GM23338 (cell line): Measurements from ENCODE around the gene MAP4K1. TPM values are rescaled to one million over a fixed set of nuclear protein-coding genes. Genes with fewer than 3 reads are reported as not detected.

Source experiments
- ATAC-seq: fragments of 200-7000 bp; cut with Tn5 transposase; 3 replicates; pipeline ENCODE4 v1.9.1; 2020
- DNase-seq: peaks from one replicate; pipeline ENCODE4 v3.0.0-alpha.2; 2015; ENCODE audit warnings: low spot score
- H2AFZ ChIP-seq: fragments of 200-600 bp; sonication (generic); 2 replicates; pipeline ENCODE4 v1.8.0; 2016; ENCODE audit warnings: antibody characterized with exemption, mild to moderate bottlenecking, moderate library complexity
- H3F3A ChIP-seq: fragments of 200-600 bp; sonication (generic); replicated peaks from 2 replicates; pipeline ENCODE4 v1.8.0; 2017; ENCODE audit warnings: antibody characterized with exemption, mixed run types, low read depth
- H3K27ac ChIP-seq: fragments of 200-600 bp; sonication (generic); 2 replicates; pipeline ENCODE4 v1.6.1; 2016; ENCODE audit warnings: low read depth
- H3K27me3 ChIP-seq: fragments of 200-600 bp; sonication (generic); 2 replicates; pipeline ENCODE4 v1.8.0; 2016; ENCODE audit warnings: mild to moderate bottlenecking, mixed run types, moderate library complexity; ENCODE audit not compliant: insufficient read depth
- H3K36me3 ChIP-seq: fragments of 200-600 bp; sonication (generic); 2 replicates; pipeline ENCODE4 v1.8.0; 2016; ENCODE audit warnings: mild to moderate bottlenecking; ENCODE audit not compliant: insufficient read depth
- H3K4me1 ChIP-seq: fragments of 200-600 bp; sonication (generic); 2 replicates; pipeline ENCODE4 v1.8.0; 2016; ENCODE audit warnings: mild to moderate bottlenecking, moderate library complexity; ENCODE audit not compliant: insufficient read depth
- H3K4me2 ChIP-seq: fragments of 200-600 bp; sonication (generic); 2 replicates; pipeline ENCODE4 v1.7.1; 2017; ENCODE audit warnings: mixed run types
- H3K4me3 ChIP-seq: fragments of 200-600 bp; sonication (generic); 2 replicates; pipeline ENCODE4 v1.6.1; 2016; ENCODE audit warnings: mixed run types
- H3K79me2 ChIP-seq: fragments of 200-600 bp; sonication (generic); replicated peaks from 2 replicates; pipeline ENCODE4 v1.8.0; 2017; ENCODE audit warnings: mild to moderate bottlenecking; ENCODE audit not compliant: insufficient read depth
- H3K9me2 ChIP-seq: fragments of 200-600 bp; sonication (generic); 2 replicates; pipeline ENCODE4 v1.8.0; 2017; ENCODE audit not compliant: insufficient read depth
- H4K20me1 ChIP-seq: fragments of 200-600 bp; sonication (generic); replicated peaks from 2 replicates; pipeline ENCODE4 v1.8.0; 2017; ENCODE audit warnings: mild to moderate bottlenecking; ENCODE audit not compliant: insufficient read depth
- H3K27ac Mint-ChIP-seq: 2 replicates; pipeline ENCODE4 v1.8.0; 2020; ENCODE audit warnings: inconsistent platforms, mild to moderate bottlenecking, moderate library complexity, mixed read lengths
- H3K27me3 Mint-ChIP-seq: 3 replicates; pipeline ENCODE4 v1.8.0; 2022; ENCODE audit warnings: low read depth, mild to moderate bottlenecking, moderate library complexity, mixed read lengths, inconsistent platforms; ENCODE audit not compliant: insufficient read depth, poor library complexity
- H3K36me3 Mint-ChIP-seq: 3 replicates; pipeline ENCODE4 v1.8.0; 2021; ENCODE audit warnings: low read depth, mild to moderate bottlenecking, inconsistent platforms, moderate library complexity, mixed read lengths
- H3K4me1 Mint-ChIP-seq: 3 replicates; pipeline ENCODE4 v1.8.0; 2020; ENCODE audit warnings: mild to moderate bottlenecking, inconsistent platforms, mixed read lengths
- H3K4me3 Mint-ChIP-seq: 3 replicates; pipeline ENCODE4 v1.8.0; 2021; ENCODE audit warnings: moderate library complexity, mild to moderate bottlenecking, inconsistent platforms, mixed read lengths
- H3K9me3 Mint-ChIP-seq: 3 replicates; pipeline ENCODE4 v1.8.0; 2020; ENCODE audit warnings: moderate library complexity, mild to moderate bottlenecking, inconsistent platforms, mixed read lengths
- ETS1 ChIP-seq: IDR thresholded peaks from 2 replicates; pipeline ENCODE4 v1.6.1; 2016; ENCODE audit warnings: antibody characterized with exemption
- JUNB ChIP-seq: IDR thresholded peaks from one replicate; pipeline ENCODE4 v1.6.1; 2016; ENCODE audit warnings: antibody characterized with exemption; ENCODE audit not compliant: unreplicated experiment
- NANOG ChIP-seq: IDR thresholded peaks from 2 replicates; pipeline ENCODE4 v1.6.1; 2016; ENCODE audit warnings: antibody characterized with exemption, borderline replicate concordance
- STAT1 ChIP-seq: IDR thresholded peaks from one replicate; pipeline ENCODE4 v1.6.1; 2016; ENCODE audit warnings: antibody characterized with exemption; ENCODE audit not compliant: unreplicated experiment
- ZNF114 ChIP-seq: fragments of 250-450 bp; sonication (Bioruptor Pico); IDR thresholded peaks from 2 replicates; pipeline ENCODE4 v1.5.0; 2020; ENCODE audit warnings: mild to moderate bottlenecking, moderate library complexity
- ZNF462 ChIP-seq: fragments of 250-450 bp; sonication (Bioruptor Pico); IDR thresholded peaks from 2 replicates; pipeline ENCODE4 v1.5.0; 2020; ENCODE audit warnings: mild to moderate bottlenecking, moderate library complexity
- polyA plus RNA-seq: library from polyadenylated mRNA; unstranded; fragments of >200 nt; fragmentation: Nextera tagmentation; extraction: Ambion mirVana; gene quantifications from 2 replicates; pipeline ENCODE4 v1.2.1, GENCODE V29; 2016
- total RNA-seq: library from RNA; depleted of rRNA; stranded (reverse); fragments of >200 nt; shearing (Covaris generic); gene quantifications from 2 replicates; pipeline ENCODE4 v1.2.3, GENCODE V29; 2014
- TF ChIP-seq, protein P1 (sequence below), 2 experiments: fragments of 200-600 bp in 1 of 2; sonication (generic) in 1 of 2; conservative IDR thresholded peaks; 2 replicates each; pipeline versions ENCODE4 v1.5.1 to v1.6.1; 2016 to 2017; ENCODE audit warnings: antibody characterized with exemption in 2 of 2, low read depth in 2 of 2, mild to moderate bottlenecking in 2 of 2, moderate library complexity in 1 of 2

Gene MAP4K1
- total and polyA plus RNA-seq, 2 experiments from 2014 or later, result 7.7 to 44.6 TPM

GRCh38 chr19:38549061-38549460 is 68.7 kb downstream of the MAP4K1 start:
- no peak for ATAC-seq
- TF ChIP-seq STAT1, result no peak
- TF ChIP-seq JUNB, result no peak
- TF ChIP-seq ETS1, result no peak

DNA sequence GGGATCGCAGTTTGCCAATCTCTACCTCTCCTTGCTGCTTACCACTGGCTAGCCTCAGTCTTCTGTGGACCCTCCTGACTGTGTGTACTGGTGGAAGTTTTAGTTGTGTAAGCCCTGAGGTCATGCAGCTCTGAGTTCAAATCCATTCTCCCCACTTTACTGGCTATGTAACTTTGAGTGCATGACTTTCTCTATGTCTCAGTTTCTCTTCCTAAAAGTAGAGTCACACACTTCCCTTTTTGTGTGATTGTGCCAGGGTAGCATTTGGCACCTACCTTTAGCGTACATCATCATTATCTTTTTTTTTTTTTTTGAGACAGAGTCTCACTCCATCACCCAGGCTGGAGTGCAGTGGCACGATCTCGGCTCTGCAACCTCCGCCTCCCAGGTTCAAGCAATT is 70.3 kb downstream of the MAP4K1 start:
- no peaks in the 10 kb centered on the region for H3K27me3 ChIP-seq
- peaks cover 7% of the 10 kb centered on the region; the same call in 1 of the 2 replicates for H3K36me3 ChIP-seq
- H3K27ac ChIP-seq, result no peak overlapping the region
- no peak overlapping the region for H3K4me3 Mint-ChIP-seq
- no peaks in the 10 kb centered on the region for H3K9me2 ChIP-seq
- no peak overlapping the region for H3K4me2 ChIP-seq
- no peaks in the 10 kb centered on the region for H3F3A ChIP-seq
- H3K27ac Mint-ChIP-seq, result no peak overlapping the region
- no peak overlapping the region for H3K4me3 ChIP-seq
- ATAC-seq (no peak), DNase-seq (no peak)
- H3K79me2 ChIP-seq, result no peaks in the 10 kb centered on the region
- peaks cover 55% of the 10 kb centered on the region for H3K36me3 Mint-ChIP-seq
- peaks cover 12% of the 10 kb centered on the region for H3K27me3 Mint-ChIP-seq
- H2AFZ ChIP-seq, result no peak overlapping the region
- no peaks in the 10 kb centered on the region for H4K20me1 ChIP-seq
- H3K9me3 Mint-ChIP-seq, result no peaks in the 10 kb centered on the region
- H3K4me1 ChIP-seq, result no peaks in the 10 kb centered on the region
- peaks cover 16% of the 10 kb centered on the region; the same call in 2 of the 3 replicates for H3K4me1 Mint-ChIP-seq
- TF ChIP-seq ETS1, result no peak
- TF ChIP-seq JUNB, result no peak
- no peak for TF ChIP-seq NANOG
- TF ChIP-seq, protein P1, sequence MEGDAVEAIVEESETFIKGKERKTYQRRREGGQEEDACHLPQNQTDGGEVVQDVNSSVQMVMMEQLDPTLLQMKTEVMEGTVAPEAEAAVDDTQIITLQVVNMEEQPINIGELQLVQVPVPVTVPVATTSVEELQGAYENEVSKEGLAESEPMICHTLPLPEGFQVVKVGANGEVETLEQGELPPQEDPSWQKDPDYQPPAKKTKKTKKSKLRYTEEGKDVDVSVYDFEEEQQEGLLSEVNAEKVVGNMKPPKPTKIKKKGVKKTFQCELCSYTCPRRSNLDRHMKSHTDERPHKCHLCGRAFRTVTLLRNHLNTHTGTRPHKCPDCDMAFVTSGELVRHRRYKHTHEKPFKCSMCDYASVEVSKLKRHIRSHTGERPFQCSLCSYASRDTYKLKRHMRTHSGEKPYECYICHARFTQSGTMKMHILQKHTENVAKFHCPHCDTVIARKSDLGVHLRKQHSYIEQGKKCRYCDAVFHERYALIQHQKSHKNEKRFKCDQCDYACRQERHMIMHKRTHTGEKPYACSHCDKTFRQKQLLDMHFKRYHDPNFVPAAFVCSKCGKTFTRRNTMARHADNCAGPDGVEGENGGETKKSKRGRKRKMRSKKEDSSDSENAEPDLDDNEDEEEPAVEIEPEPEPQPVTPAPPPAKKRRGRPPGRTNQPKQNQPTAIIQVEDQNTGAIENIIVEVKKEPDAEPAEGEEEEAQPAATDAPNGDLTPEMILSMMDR (conservative IDR thresholded peaks at IDR 0.05; ENCODE audit: low read depth in 2 of 2), result no peak
- TF ChIP-seq ZNF462, result no peak
- no peak for TF ChIP-seq ZNF114

More at GRCh38 chr19:38549061-38549460, 68.7 kb downstream of the MAP4K1 start:
- H3K27ac ChIP-seq, result no peak overlapping the region
- H3K9me3 Mint-ChIP-seq, result no peaks in the 10 kb centered on the region
- no peak overlapping the region for H2AFZ ChIP-seq
- no peaks in the 10 kb centered on the region for H3K9me2 ChIP-seq
- H3K4me3 ChIP-seq, result no peak overlapping the region
- H3K4me1 Mint-ChIP-seq, result peaks cover 13% of the 10 kb centered on the region; the same call in 2 of the 3 replicates
- no peak overlapping the region for H3K27ac Mint-ChIP-seq
- peaks cover 7% of the 10 kb centered on the region; the same call in 1 of the 2 replicates for H3K36me3 ChIP-seq
- no peak overlapping the region for H3K4me2 ChIP-seq
- no peaks in the 10 kb centered on the region for H3K79me2 ChIP-seq
- no peaks in the 10 kb centered on the region for H3K27me3 ChIP-seq
- no peaks in the 10 kb centered on the region for H3K4me1 ChIP-seq
- DNase-seq, result no peak
- H3K36me3 Mint-ChIP-seq, result peaks cover 58% of the 10 kb centered on the region
- peaks cover 12% of the 10 kb centered on the region for H3K27me3 Mint-ChIP-seq
- no peak overlapping the region for H3K4me3 Mint-ChIP-seq
- H3F3A ChIP-seq, result no peaks in the 10 kb centered on the region
- no peaks in the 10 kb centered on the region for H4K20me1 ChIP-seq
